ENCODE data around the gene HOXA7. TPM values are rescaled to one million over a fixed set of nuclear protein-coding genes. Genes with fewer than 3 reads are reported as not detected.

HOXA7 gene
- total RNA-seq, 6 experiments from 2014 or later = not detected

GRCh38 chr7:27159266-27160144, 3.0 kb upstream of the HOXA7 start:
- H3K27ac ChIP-seq = no peak overlapping the region
- DNase-seq = no peak
- no peak for ATAC-seq
- H3K4me3 ChIP-seq = no peak overlapping the region
- peaks cover 0 to 15% (median 6%) of the 10 kb centered on the region in 4 donors for H3K4me1 ChIP-seq
- no peak for TF ChIP-seq CTCF (IDR thresholded peaks at IDR 0.05)
- no peak for TF ChIP-seq POLR2A (IDR thresholded peaks at IDR 0.05)
- H3K9me3 ChIP-seq = no peaks in the 10 kb centered on the region
- peaks cover 19 to 48% of the 10 kb centered on the region in 2 donors for H3K27me3 ChIP-seq
- no peaks in the 10 kb centered on the region for H3K36me3 ChIP-seq
- intact Hi-C loops (cut with DNase I) = loop anchor here (5.0 to 10.0 kb wide), 3 partner anchors 65 to 785 kb away; partner anchors contain the start of gene HOXA1 (in 1 of the 2)
- WGBS (ENCODE audit: insufficient coverage, low coverage, low lambda C conversion rate, missing lambda C conversion rate) = 30% methylated on average over 21 of the region's 27 CpGs

GRCh38 chr7:27158436-27159265, 2.2 kb upstream of the HOXA7 start:
- Histone ChIP-seq H3K9me3 (no peaks in the 10 kb centered on the region), H3K4me3 (no peak overlapping the region), H3K4me1 (peaks cover 0 to 15% (median 6%) of the 10 kb centered on the region in 4 donors), H3K36me3 (no peaks in the 10 kb centered on the region), H3K27ac (no peak overlapping the region), H3K27me3 (peaks cover 27 to 48% of the 10 kb centered on the region in 2 donors)
- intact Hi-C loops (cut with DNase I) = loop anchor here (5.0 to 10.0 kb wide), 2 partner anchors 481 to 784 kb away; no protein-coding TSS in a partner anchor
- WGBS (ENCODE audit: insufficient coverage, low coverage, low lambda C conversion rate, missing lambda C conversion rate) = 7% methylated on average over 19 of the region's 35 CpGs
- DNase-seq (no peak), ATAC-seq (no peak)
- TF ChIP-seq CTCF (IDR thresholded peaks at IDR 0.05) = no peak
- TF ChIP-seq POLR2A (IDR thresholded peaks at IDR 0.05) = no peak

GRCh38 chr7:27157702-27158431, 1.4 kb upstream of the HOXA7 start:
- H3K4me1 ChIP-seq = peaks cover 0 to 15% (median 6%) of the 10 kb centered on the region in 4 donors
- no peak overlapping the region for H3K4me3 ChIP-seq
- WGBS (ENCODE audit: insufficient coverage, low coverage, low lambda C conversion rate, missing lambda C conversion rate) = 8% methylated on average over 25 of the region's 30 CpGs
- no peaks in the 10 kb centered on the region for H3K9me3 ChIP-seq
- peaks cover 29 to 50% of the 10 kb centered on the region in 2 donors for H3K27me3 ChIP-seq
- no peak for ATAC-seq
- H3K27ac ChIP-seq = no peak overlapping the region
- DNase-seq = no peak
- intact Hi-C loops (cut with DNase I) = loop anchor here (5.0 to 10.0 kb wide), 2 partner anchors 481 to 783 kb away; no protein-coding TSS in a partner anchor
- H3K36me3 ChIP-seq = no peaks in the 10 kb centered on the region
- no peak for TF ChIP-seq POLR2A (IDR thresholded peaks at IDR 0.05)
- TF ChIP-seq CTCF (IDR thresholded peaks at IDR 0.05) = no peak
